SK-N-SH treated with all-trans-retinoic acid at 6 μM for 48 hours (cell line): ENCODE data around the gene FHOD3.
A peak's percentile ranks its signal among the peaks of the same experiment; 100 is the strongest.

Source experiments
- CREB5 ChIP-seq: fragments of 250-450 bp; sonication (Bioruptor Pico); IDR thresholded peaks from 2 replicates; pipeline ENCODE4 v1.5.1; 2020; ENCODE audit warnings: low read depth, mild to moderate bottlenecking, moderate library complexity
- GLIS3 ChIP-seq: fragments of 250-450 bp; sonication (Bioruptor Pico); IDR thresholded peaks from 2 replicates; pipeline ENCODE4 v1.5.0; 2020; ENCODE audit warnings: mild to moderate bottlenecking, moderate library complexity
- OSR1 ChIP-seq: fragments of 250-450 bp; sonication (Bioruptor Pico); IDR thresholded peaks from 2 replicates; pipeline ENCODE4 v1.8.0; 2022; ENCODE audit warnings: moderate library complexity, mild to moderate bottlenecking, inconsistent platforms
- RARB ChIP-seq: fragments of 250-450 bp; sonication (Bioruptor Pico); IDR thresholded peaks from 2 replicates; pipeline ENCODE4 v1.8.0; 2021; ENCODE audit warnings: mild to moderate bottlenecking, moderate library complexity
- SNAI2 ChIP-seq: fragments of 250-450 bp; sonication (Bioruptor Pico); IDR thresholded peaks from 2 replicates; pipeline ENCODE4 v1.5.0; 2020; ENCODE audit warnings: mild to moderate bottlenecking, moderate library complexity
- TCF4 ChIP-seq: fragments of 250-450 bp; sonication (Bioruptor Pico); IDR thresholded peaks from 2 replicates; pipeline ENCODE4 v1.8.0; 2021; ENCODE audit warnings: mild to moderate bottlenecking, moderate library complexity, borderline replicate concordance
- ZFP30 ChIP-seq: fragments of 450-650 bp; formaldehyde crosslinking; IDR thresholded peaks from 2 replicates; pipeline ENCODE4 v1.5.0; 2022; ENCODE audit warnings: mild to moderate bottlenecking, moderate library complexity
- TF ChIP-seq, protein P1 (sequence below): fragments of 250-450 bp; sonication (Bioruptor Pico); IDR thresholded peaks from 2 replicates; pipeline ENCODE4 v1.8.0; 2020; ENCODE audit warnings: mild to moderate bottlenecking, moderate library complexity, borderline replicate concordance

DNA sequence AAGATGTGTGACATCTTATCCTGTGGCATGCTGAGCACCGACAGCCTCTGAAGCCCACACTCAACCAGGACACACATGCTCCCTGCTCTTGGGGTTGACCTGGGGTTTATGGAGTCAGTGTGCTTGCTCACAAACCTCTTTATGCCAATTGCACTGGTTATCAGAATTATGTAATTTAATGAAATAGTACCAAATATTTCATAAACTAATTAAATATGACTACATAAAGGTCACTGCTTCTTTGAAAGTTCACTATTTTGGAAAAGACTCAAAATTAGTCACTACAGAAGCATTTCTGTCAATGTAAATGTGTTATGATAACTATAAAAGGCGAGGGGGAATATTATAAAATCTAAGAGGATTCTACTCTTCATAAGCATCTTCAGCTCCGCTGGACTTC is 76.7 kb downstream of the FHOD3 start:
- no peak for TF ChIP-seq RARB (CRISPR knock-in tag)
- no peak for TF ChIP-seq SNAI2 (CRISPR knock-in tag)
- TF ChIP-seq, protein P1, sequence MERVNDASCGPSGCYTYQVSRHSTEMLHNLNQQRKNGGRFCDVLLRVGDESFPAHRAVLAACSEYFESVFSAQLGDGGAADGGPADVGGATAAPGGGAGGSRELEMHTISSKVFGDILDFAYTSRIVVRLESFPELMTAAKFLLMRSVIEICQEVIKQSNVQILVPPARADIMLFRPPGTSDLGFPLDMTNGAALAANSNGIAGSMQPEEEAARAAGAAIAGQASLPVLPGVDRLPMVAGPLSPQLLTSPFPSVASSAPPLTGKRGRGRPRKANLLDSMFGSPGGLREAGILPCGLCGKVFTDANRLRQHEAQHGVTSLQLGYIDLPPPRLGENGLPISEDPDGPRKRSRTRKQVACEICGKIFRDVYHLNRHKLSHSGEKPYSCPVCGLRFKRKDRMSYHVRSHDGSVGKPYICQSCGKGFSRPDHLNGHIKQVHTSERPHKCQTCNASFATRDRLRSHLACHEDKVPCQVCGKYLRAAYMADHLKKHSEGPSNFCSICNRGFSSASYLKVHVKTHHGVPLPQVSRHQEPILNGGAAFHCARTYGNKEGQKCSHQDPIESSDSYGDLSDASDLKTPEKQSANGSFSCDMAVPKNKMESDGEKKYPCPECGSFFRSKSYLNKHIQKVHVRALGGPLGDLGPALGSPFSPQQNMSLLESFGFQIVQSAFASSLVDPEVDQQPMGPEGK (CRISPR knock-in tag), result no peak
- TF ChIP-seq OSR1 (CRISPR knock-in tag), result no peak
- peak; percentile 49; the same call in 1 of the 2 replicates for TF ChIP-seq GLIS3 (CRISPR knock-in tag)
- no peak for TF ChIP-seq CREB5
- TF ChIP-seq TCF4 (CRISPR knock-in tag), result no peak
- no peak for TF ChIP-seq ZFP30
